Measurements from ENCODE around the gene ZNF665.

DNA sequence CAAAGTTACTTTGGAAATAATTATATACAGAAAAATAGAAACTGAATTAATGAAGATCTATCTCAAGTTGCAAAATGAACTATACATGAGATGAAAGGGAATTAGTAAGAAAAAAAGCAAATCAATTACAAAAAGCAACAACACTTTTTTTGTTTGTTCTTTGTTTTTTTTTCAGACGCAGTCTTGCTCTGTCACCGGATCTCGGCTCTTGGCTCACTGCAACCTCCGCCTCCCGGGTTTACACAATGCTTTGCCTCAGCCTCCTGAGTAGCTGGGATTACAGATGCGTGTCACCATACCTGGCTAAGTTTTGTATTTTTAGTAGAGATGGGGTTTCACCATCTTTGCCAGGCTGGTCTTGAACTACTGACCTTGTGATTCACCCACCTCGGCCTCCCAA lies 62.7 kb downstream of the ZNF665 start:
- TF ChIP-seq EZH2phosphoT487 (IDR thresholded peaks at IDR 0.05; ENCODE audit: borderline replicate concordance, low read length) = no peak
- TF ChIP-seq, protein P1, sequence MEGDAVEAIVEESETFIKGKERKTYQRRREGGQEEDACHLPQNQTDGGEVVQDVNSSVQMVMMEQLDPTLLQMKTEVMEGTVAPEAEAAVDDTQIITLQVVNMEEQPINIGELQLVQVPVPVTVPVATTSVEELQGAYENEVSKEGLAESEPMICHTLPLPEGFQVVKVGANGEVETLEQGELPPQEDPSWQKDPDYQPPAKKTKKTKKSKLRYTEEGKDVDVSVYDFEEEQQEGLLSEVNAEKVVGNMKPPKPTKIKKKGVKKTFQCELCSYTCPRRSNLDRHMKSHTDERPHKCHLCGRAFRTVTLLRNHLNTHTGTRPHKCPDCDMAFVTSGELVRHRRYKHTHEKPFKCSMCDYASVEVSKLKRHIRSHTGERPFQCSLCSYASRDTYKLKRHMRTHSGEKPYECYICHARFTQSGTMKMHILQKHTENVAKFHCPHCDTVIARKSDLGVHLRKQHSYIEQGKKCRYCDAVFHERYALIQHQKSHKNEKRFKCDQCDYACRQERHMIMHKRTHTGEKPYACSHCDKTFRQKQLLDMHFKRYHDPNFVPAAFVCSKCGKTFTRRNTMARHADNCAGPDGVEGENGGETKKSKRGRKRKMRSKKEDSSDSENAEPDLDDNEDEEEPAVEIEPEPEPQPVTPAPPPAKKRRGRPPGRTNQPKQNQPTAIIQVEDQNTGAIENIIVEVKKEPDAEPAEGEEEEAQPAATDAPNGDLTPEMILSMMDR (IDR thresholded peaks at IDR 0.05; ENCODE audit: low read depth, low read length, poor library complexity, severe bottlenecking) = no peak
